Endometrial microvascular endothelial cells (primary cell): ENCODE data around the gene GTF3C5. TPM values are rescaled to one million over a fixed set of nuclear protein-coding genes. Genes with fewer than 3 reads are reported as not detected.
"Not testable (repeated sequence)": the region's sequence is repeated elsewhere in the genome, so short reads cannot be mapped to it uniquely, and the experiment has no call there.

ENCODE experiments used
- in situ Hi-C: cut with HindIII; loops from 2 replicates; pipeline ENCODE4 v1.10.0; 2017; ENCODE audit warnings: low sequenced_read_pairs, low pct_unique_long_range_greater_than_20kb; ENCODE audit errors: inconsistent ontology term
- total RNA-seq: library from RNA; depleted of rRNA; stranded (reverse); fragments of >200 nt; gene quantifications from one replicate; pipeline ENCODE4 v1.2.3, GENCODE V29; 2015; ENCODE audit errors: inconsistent ontology term

The GTF3C5 gene
- total RNA-seq: 58.4 TPM

- in situ Hi-C loops: no loop called here
Observed at GRCh38 chr9:133030317-133031129, at the start of gene GTF3C5. TSS of gene GTF3C5 (plus strand) at chr9:133030997. CDS start at chr9:133031012, 15 bp downstream.

- in situ Hi-C loops: no loop called here
Observed at GRCh38 chr9:132982458-132982857, 48.3 kb upstream of the GTF3C5 start.

GRCh38 chr9:132983491-132984201, 47.2 kb upstream of the GTF3C5 start:
- in situ Hi-C loops: no loop called here

GRCh38 chr9:132984202-132985070, 46.4 kb upstream of the GTF3C5 start:
- in situ Hi-C loops: no loop called here

GRCh38 chr9:132985071-132985350, 45.8 kb upstream of the GTF3C5 start:
- in situ Hi-C loops: no loop called here

- in situ Hi-C loops: no loop called here
Observed at GRCh38 chr9:132985489-132985888, 45.3 kb upstream of the GTF3C5 start.

- in situ Hi-C loops: no loop called here
Observed at GRCh38 chr9:132986114-132986513, 44.7 kb upstream of the GTF3C5 start.

- in situ Hi-C loops: no loop called here
Observed at GRCh38 chr9:132986640-132987620, 43.9 kb upstream of the GTF3C5 start.

GRCh38 chr9:132988244-132989013, 42.4 kb upstream of the GTF3C5 start:
- in situ Hi-C loops: no loop called here

GRCh38 chr9:132989014-132989310, 41.8 kb upstream of the GTF3C5 start:
- in situ Hi-C loops: no loop called here

- in situ Hi-C loops: no loop called here
Observed at GRCh38 chr9:132989414-132989996, 41.3 kb upstream of the GTF3C5 start.

- in situ Hi-C loops: not testable (repeated sequence)
Observed at GRCh38 chr9:132989998-132990557, 40.7 kb upstream of the GTF3C5 start.

- in situ Hi-C loops: no loop called here
Observed at GRCh38 chr9:132990781-132991180, 40.0 kb upstream of the GTF3C5 start.

GRCh38 chr9:132991351-132992300, 39.2 kb upstream of the GTF3C5 start:
- in situ Hi-C loops: no loop called here

GRCh38 chr9:132993511-132993939, 37.3 kb upstream of the GTF3C5 start:
- in situ Hi-C loops: no loop called here

GRCh38 chr9:132994410-132995120, 36.2 kb upstream of the GTF3C5 start:
- in situ Hi-C loops: no loop called here
